DOHH2 (cell line): ENCODE results near the gene VPS72.

ENCODE experiments used
- CTCF ChIP-seq: fragments of 200-600 bp; sonication (generic); IDR thresholded peaks from one replicate; pipeline ENCODE4 v1.5.1; 2014; ENCODE audit warnings: antibody characterized with exemption, mild to moderate bottlenecking, low read depth, low read length; ENCODE audit not compliant: poor library complexity, severe bottlenecking
- EZH2phosphoT487 ChIP-seq: fragments of 200-600 bp; sonication (generic); IDR thresholded peaks from 2 replicates; pipeline ENCODE4 v1.6.1; 2017; ENCODE audit warnings: borderline replicate concordance, mild to moderate bottlenecking, antibody characterized with exemption, low read length, moderate library complexity, mixed read lengths

- TF ChIP-seq EZH2phosphoT487 (no peak), CTCF (no peak)
Measured at GRCh38 chr1:151128800-151129199, 61.2 kb downstream of the VPS72 start.
